Activated naive CD8-positive, alpha-beta T cell treated with anti-CD3 and anti-CD28 coated beads, Interleukin-2, amount 50 U/mL, for 24 hours (primary cell): ENCODE results near the gene SPRY4.
"Not testable (repeated sequence)": the region's sequence is repeated elsewhere in the genome, so short reads cannot be mapped to it uniquely, and the experiment has no call there.

Experiments used
- ATAC-seq: fragments of 150-1000 bp; cut with Tn5 transposase; one replicate; pipeline ENCODE4 v1.10.0; 2021
- DNase-seq: peaks from one replicate; pipeline ENCODE4 v3.0.0; 2021
- H3K27ac Mint-ChIP-seq: one replicate; pipeline ENCODE4 v1.8.0; 2021; ENCODE audit warnings: mild to moderate bottlenecking, mixed read lengths
- H3K27me3 Mint-ChIP-seq: one replicate; pipeline ENCODE4 v1.8.0; 2021; ENCODE audit warnings: mixed read lengths
- H3K36me3 Mint-ChIP-seq: one replicate; pipeline ENCODE4 v1.8.0; 2021; ENCODE audit warnings: low read depth, mixed read lengths
- H3K4me1 Mint-ChIP-seq: one replicate; pipeline ENCODE4 v1.8.0; 2021; ENCODE audit warnings: mixed read lengths
- H3K4me3 Mint-ChIP-seq: one replicate; pipeline ENCODE4 v1.8.0; 2021; ENCODE audit warnings: mild to moderate bottlenecking, moderate library complexity, mixed read lengths
- H3K9me3 Mint-ChIP-seq: one replicate; pipeline ENCODE4 v1.8.0; 2021; ENCODE audit warnings: mixed read lengths

SPRY4 gene

DNA sequence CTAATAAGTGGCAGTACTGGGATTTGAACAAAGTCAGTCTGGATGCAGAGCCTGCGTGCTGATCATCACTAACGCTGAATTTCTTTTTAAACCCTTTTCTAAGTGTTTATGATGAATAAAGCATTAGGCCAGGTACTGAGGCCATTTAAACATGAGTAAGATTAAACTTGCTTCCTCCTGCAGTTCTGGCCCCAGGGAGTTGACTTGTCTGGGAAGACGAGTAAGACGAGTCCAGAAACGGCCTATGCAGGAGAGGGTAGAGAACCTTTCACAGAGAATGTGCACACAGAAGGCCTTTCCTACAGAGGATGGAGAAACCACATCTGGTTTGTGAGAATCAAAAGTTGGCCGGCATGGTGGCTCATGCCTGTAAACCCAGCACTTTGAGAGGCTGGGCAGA is 42.9 kb downstream of the SPRY4 start:
- no peaks in the 10 kb centered on the region for H3K36me3 Mint-ChIP-seq
- no peak overlapping the region for H3K27ac Mint-ChIP-seq
- no peak for ATAC-seq
- H3K4me1 Mint-ChIP-seq: no peaks in the 10 kb centered on the region
- no peak for DNase-seq
- H3K4me3 Mint-ChIP-seq: no peak overlapping the region
- H3K9me3 Mint-ChIP-seq: no peaks in the 10 kb centered on the region
- H3K27me3 Mint-ChIP-seq: no peaks in the 10 kb centered on the region

DNA sequence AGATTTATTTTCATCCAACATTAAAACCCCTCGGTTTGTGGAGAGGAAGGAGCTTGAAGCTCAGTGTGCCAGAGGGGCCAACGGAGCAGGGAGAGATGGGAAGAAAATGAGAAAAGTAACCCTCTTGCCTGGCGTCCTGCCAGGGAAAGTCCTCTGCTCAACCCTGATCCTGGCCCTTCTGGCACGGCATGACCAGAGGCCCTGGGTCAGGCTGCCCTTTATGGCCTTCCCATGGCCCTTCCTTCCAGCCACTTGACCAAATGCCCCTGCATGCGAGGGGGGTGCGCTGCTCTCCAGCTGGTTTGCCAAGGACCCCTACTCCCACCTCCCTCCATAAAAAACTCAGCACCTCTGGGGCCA is 43.8 kb downstream of the SPRY4 start:
- ATAC-seq (no peak), DNase-seq (no peak)
- no peaks in the 10 kb centered on the region for H3K4me1 Mint-ChIP-seq
- no peaks in the 10 kb centered on the region for H3K27me3 Mint-ChIP-seq
- no peak overlapping the region for H3K27ac Mint-ChIP-seq
- no peaks in the 10 kb centered on the region for H3K36me3 Mint-ChIP-seq
- no peak overlapping the region for H3K4me3 Mint-ChIP-seq
- H3K9me3 Mint-ChIP-seq: no peaks in the 10 kb centered on the region

DNA sequence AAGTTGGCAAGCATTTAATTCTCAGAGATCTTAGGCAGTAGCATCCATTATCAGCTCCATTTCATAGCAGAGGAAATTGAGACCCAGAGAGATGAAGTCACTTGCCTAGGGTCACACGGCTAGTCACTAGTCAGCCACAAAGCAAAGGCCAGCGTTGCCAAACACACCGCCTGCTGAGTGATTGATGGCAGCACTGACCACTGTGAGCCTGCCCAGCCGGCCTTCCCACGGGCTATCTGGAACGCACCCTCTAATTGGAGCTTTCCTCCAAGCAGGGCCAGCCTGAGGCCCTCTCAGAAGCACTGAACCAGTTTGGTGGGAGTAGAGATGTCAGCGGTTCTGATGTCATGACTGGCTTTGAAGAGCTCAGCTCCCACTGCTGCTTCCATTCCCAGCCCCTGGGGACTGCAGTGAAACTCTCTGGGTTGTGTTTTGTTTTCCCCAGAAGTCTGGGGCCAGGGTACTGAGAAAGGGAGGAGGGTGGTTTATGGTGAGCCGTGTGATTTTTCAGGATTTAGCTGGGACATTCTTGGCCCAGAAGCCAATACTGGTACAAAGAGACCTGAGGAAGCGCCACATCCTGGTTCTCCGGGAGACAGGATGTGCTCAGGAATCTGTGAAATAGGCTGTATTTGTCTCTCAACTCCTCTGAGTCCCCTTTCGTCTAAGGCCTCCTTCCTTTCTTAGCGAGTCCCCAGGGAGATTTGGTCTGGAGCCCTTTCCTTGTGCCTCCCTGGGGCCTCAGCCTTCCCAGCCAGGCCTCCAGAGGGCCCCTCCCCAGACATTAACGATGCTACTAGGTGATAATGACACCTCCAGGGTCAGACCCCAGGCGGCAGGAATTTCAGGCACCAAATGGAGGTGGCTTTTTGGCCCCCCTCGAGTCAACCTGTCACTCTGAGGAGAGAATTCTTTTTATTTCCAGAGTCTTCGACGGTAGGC is 44.5 kb downstream of the SPRY4 start:
- Mint-ChIP-seq H3K9me3 (no peaks in the 10 kb centered on the region), H3K36me3 (no peaks in the 10 kb centered on the region), H3K27ac (no peak overlapping the region), H3K4me3 (no peak overlapping the region), H3K27me3 (no peaks in the 10 kb centered on the region), H3K4me1 (no peaks in the 10 kb centered on the region)
- DNase-seq (no peak), ATAC-seq (no peak)

DNA sequence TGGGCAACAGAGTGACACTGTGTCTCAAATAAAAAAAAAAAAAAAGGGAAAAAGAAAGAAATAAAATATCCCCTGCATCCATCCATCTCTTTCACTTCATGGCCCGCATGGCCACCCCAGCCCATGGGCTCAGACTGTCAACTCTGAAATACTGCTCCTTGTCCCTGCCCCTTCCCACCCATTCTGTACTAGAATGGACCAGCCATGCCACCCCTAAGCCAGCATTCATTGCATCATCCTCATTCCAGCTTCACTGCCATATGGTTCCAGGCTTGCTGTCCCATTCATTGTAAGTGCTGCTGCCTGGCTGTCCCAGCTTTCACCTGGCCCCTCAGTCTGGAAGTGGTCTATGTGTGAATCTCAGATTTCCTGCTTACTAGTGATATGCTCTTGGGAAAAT is 46.2 kb downstream of the SPRY4 start:
- Mint-ChIP-seq H3K4me1 (no peaks in the 10 kb centered on the region), H3K4me3 (no peak overlapping the region), H3K36me3 (no peaks in the 10 kb centered on the region), H3K27ac (no peak overlapping the region), H3K9me3 (no peaks in the 10 kb centered on the region), H3K27me3 (no peaks in the 10 kb centered on the region)
- ATAC-seq (no peak), DNase-seq (no peak)

- Mint-ChIP-seq H3K9me3 (no peaks in the 10 kb centered on the region), H3K27me3 (no peaks in the 10 kb centered on the region), H3K4me3 (no peak overlapping the region), H3K36me3 (no peaks in the 10 kb centered on the region), H3K27ac (no peak overlapping the region), H3K4me1 (no peaks in the 10 kb centered on the region)
- DNase-seq: no peak
- ATAC-seq: no peak
These were observed 47.0 kb downstream of the SPRY4 start for GRCh38 chr5:142277796-142278195.

DNA sequence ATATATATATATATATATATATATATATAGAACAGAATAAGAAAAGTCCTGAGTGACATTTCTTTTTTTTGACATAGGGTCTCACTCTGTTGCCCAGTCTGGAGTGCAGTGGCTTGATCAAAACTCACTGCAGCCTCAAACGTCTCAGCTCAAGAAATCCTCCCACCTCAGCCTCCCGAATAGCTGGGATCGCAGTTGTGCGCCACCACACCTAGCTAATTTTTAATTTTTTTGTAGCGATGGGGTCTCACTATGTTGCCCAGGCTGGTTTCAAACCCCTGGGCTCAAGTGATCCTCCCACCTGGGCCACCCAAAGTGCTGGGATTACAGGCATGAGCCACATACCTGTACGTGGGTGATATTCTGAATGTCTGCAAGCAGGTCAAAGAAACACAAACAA is 48.3 kb downstream of the SPRY4 start:
- H3K9me3 Mint-ChIP-seq: no peaks in the 10 kb centered on the region
- ATAC-seq: no peak
- H3K36me3 Mint-ChIP-seq: no peaks in the 10 kb centered on the region
- no peak for DNase-seq
- H3K4me1 Mint-ChIP-seq: no peaks in the 10 kb centered on the region
- no peak overlapping the region for H3K27ac Mint-ChIP-seq
- H3K27me3 Mint-ChIP-seq: no peaks in the 10 kb centered on the region
- no peak overlapping the region for H3K4me3 Mint-ChIP-seq

DNA sequence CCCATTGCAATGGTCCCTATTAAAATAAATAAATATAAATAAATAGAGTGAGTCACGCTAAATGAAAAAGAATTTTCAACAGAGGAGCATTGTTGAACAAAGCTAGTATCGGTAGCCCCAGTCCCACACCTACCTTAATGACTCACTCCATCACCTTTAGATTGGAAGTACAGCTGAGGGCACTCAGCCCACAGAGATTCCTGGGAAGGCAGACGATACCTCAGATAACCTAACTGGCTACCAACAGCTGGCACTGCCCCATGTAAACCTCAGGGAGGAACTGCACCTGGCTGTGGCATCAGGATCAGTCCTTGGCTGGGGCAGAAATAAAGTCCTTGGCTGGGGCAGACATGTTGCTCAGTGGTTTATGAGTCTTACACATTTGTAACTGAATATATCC is 49.3 kb downstream of the SPRY4 start:
- H3K4me3 Mint-ChIP-seq: no peak overlapping the region
- H3K4me1 Mint-ChIP-seq: no peaks in the 10 kb centered on the region
- DNase-seq: no peak
- H3K36me3 Mint-ChIP-seq: no peaks in the 10 kb centered on the region
- H3K27ac Mint-ChIP-seq: no peak overlapping the region
- no peaks in the 10 kb centered on the region for H3K9me3 Mint-ChIP-seq
- no peaks in the 10 kb centered on the region for H3K27me3 Mint-ChIP-seq
- no peak for ATAC-seq

DNA sequence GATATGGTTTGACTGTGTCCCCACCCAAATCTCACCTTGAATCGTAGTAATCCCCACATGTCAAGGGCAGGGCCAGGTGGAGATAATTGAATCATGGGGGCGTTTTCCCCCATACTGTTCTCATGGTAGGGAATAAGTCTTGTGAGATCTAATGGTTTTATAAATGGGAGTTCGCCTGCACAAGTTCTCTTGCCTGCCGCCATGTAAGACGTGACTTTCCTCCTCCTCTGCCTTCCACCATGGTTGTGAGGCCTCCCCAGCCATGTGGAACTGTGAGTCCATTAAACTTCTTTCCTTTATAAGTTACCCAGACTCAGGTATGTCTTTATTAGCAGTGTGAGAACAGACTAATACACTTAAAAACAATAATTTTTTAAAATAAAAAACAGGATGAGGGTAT is 52.2 kb downstream of the SPRY4 start:
- not testable (repeated sequence) for H3K27ac Mint-ChIP-seq, ATAC-seq, H3K9me3 Mint-ChIP-seq, H3K4me1 Mint-ChIP-seq, H3K27me3 Mint-ChIP-seq, H3K36me3 Mint-ChIP-seq, H3K4me3 Mint-ChIP-seq, DNase-seq

GRCh38 chr5:142264084-142264483 is 60.7 kb downstream of the SPRY4 start:
- H3K4me1 Mint-ChIP-seq: not testable (repeated sequence)

GRCh38 chr5:142263346-142263745 is 61.5 kb downstream of the SPRY4 start:
- Mint-ChIP-seq H3K9me3 (peaks cover 3% of the 10 kb centered on the region), H3K4me1 (no peaks in the 10 kb centered on the region), H3K27me3 (no peaks in the 10 kb centered on the region), H3K4me3 (no peak overlapping the region), H3K36me3 (no peaks in the 10 kb centered on the region), H3K27ac (no peak overlapping the region)
- DNase-seq: no peak
- ATAC-seq: no peak

More at GRCh38 chr5:142264084-142264483, 60.7 kb downstream of the SPRY4 start:
- ATAC-seq, H3K4me3 Mint-ChIP-seq, DNase-seq, H3K36me3 Mint-ChIP-seq, H3K27me3 Mint-ChIP-seq, H3K27ac Mint-ChIP-seq, H3K9me3 Mint-ChIP-seq: not testable (repeated sequence)

DNA sequence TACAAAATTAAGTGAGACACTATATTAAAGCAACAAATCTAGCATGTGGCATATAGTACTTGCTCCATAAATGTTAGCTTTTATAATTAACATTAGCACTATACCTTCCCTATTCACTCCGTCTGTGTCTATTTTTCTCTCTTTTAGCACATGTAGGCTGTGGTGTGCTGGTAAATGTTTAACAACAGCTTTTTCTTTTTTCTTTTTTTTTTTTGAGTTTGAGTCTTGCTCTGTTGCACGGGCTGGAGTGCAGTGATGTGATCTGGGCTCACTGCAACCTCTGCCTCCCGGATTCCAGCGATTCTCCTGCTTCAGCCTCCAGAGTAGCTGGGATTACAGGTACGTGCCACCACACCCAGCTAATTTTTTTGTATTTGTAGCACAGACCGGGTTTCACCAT is 62.1 kb downstream of the SPRY4 start:
- Mint-ChIP-seq H3K4me3 (no peak overlapping the region), H3K27me3 (no peaks in the 10 kb centered on the region), H3K4me1 (no peaks in the 10 kb centered on the region), H3K36me3 (no peaks in the 10 kb centered on the region), H3K27ac (no peak overlapping the region), H3K9me3 (peaks cover 3% of the 10 kb centered on the region)
- DNase-seq: no peak
- ATAC-seq: no peak
